CD14-positive monocyte (primary cell): ENCODE measurements around the gene SLC25A26. TPM values are rescaled to one million over a fixed set of nuclear protein-coding genes. Genes with fewer than 3 reads are reported as not detected.

Source experiments
- DNase-seq, 3 donors: peaks; one replicate each; pipeline ENCODE4 v3.0.0-alpha.2; 2011 to 2022
- H2AFZ ChIP-seq: 2 replicates; pipeline ENCODE4 v1.6.0; 2012; ENCODE audit warnings: mild to moderate bottlenecking, low read depth, low read length, inconsistent platforms; ENCODE audit not compliant: insufficient read depth, poor library complexity, severe bottlenecking
- H3K27ac ChIP-seq, 2 donors: 1 replicate in 1 of 2; 2 replicates in 1 of 2; pipeline ENCODE4 v1.5.1; 2012 to 2013; ENCODE audit warnings: low read length in 2 of 2, control low read depth in 1 of 2, inconsistent platforms in 1 of 2, low read depth in 1 of 2, mild to moderate bottlenecking in 1 of 2
- H3K27me3 ChIP-seq, 2 donors: one replicate each; pipeline versions ENCODE4 v1.6.0 to v1.6.1; 2011 to 2013; ENCODE audit warnings: low read length in 2 of 2; ENCODE audit not compliant: control insufficient read depth in 2 of 2, insufficient read depth in 2 of 2
- H3K36me3 ChIP-seq, 2 donors: replicated peaks in 1 of 2; 1 replicate in 1 of 2; 2 replicates in 1 of 2; pipeline versions ENCODE4 v1.5.1 to v1.6.1; 2012 to 2013; ENCODE audit warnings: low read length in 2 of 2, control low read depth in 1 of 2, inconsistent platforms in 1 of 2, mild to moderate bottlenecking in 1 of 2; ENCODE audit not compliant: insufficient read depth in 2 of 2, control insufficient read depth in 1 of 2
- H3K4me1 ChIP-seq, 2 donors: 1 replicate in 1 of 2; 2 replicates in 1 of 2; pipeline versions ENCODE4 v1.5.1 to v1.6.1; 2012 to 2013; ENCODE audit warnings: low read length in 2 of 2, control low read depth in 1 of 2, inconsistent platforms in 1 of 2, mild to moderate bottlenecking in 1 of 2, moderate library complexity in 1 of 2; ENCODE audit not compliant: insufficient read depth in 2 of 2, control insufficient read depth in 1 of 2
- H3K4me2 ChIP-seq: replicated peaks from 2 replicates; pipeline ENCODE3; 2012; ENCODE audit warnings: low read length, moderate library complexity, mild to moderate bottlenecking; ENCODE audit not compliant: poor library complexity, severe bottlenecking; ENCODE audit errors: extremely low read depth
- H3K4me3 ChIP-seq, 3 experiments: fragments of 200-600 bp in 1 of 3; sonication (generic) in 1 of 3; replicated peaks in 1 of 3; 1 replicate in 2 of 3; 2 replicates in 1 of 3; pipeline ENCODE4 v1.5.1; 2011 to 2013; ENCODE audit warnings: low read length in 3 of 3, mild to moderate bottlenecking in 3 of 3, control low read depth in 2 of 3, low read depth in 2 of 3, inconsistent platforms in 1 of 3, moderate library complexity in 1 of 3
- H3K79me2 ChIP-seq: 2 replicates; pipeline ENCODE4 v1.6.0; 2012; ENCODE audit warnings: mild to moderate bottlenecking, control low read depth, inconsistent platforms, low read length, moderate library complexity; ENCODE audit not compliant: insufficient read depth
- H3K9ac ChIP-seq: 2 replicates; pipeline ENCODE4 v1.6.0; 2017; ENCODE audit warnings: low read length, mild to moderate bottlenecking; ENCODE audit not compliant: insufficient read depth, poor library complexity, severe bottlenecking
- H3K9me3 ChIP-seq, 2 donors: replicated peaks in 1 of 2; 1 replicate in 1 of 2; 2 replicates in 1 of 2; pipeline versions ENCODE4 v1.5.1 to v1.6.1; 2012 to 2013; ENCODE audit warnings: low read length in 2 of 2, control low read depth in 1 of 2; ENCODE audit not compliant: control insufficient read depth in 1 of 2, insufficient read depth in 1 of 2
- H4K20me1 ChIP-seq: 2 replicates; pipeline ENCODE4 v1.6.0; 2012; ENCODE audit warnings: mild to moderate bottlenecking, low read length, control low read depth, moderate library complexity; ENCODE audit not compliant: insufficient read depth
- H3K27ac Mint-ChIP-seq, 7 donors: one replicate each; pipeline ENCODE4 v1.8.0; 2020; ENCODE audit warnings: mild to moderate bottlenecking in 7 of 7, mixed read lengths in 7 of 7, moderate library complexity in 6 of 7, inconsistent platforms in 2 of 7
- H3K27me3 Mint-ChIP-seq, 3 donors: one replicate each; pipeline ENCODE4 v1.8.0; 2021 to 2022; ENCODE audit warnings: low read depth in 3 of 3, mild to moderate bottlenecking in 3 of 3, mixed read lengths in 3 of 3, moderate library complexity in 3 of 3, inconsistent platforms in 1 of 3
- H3K36me3 Mint-ChIP-seq, 2 donors: one replicate each; pipeline ENCODE4 v1.8.0; 2020; ENCODE audit warnings: mixed read lengths in 2 of 2, inconsistent platforms in 1 of 2, mild to moderate bottlenecking in 1 of 2
- H3K4me1 Mint-ChIP-seq: one replicate; pipeline ENCODE4 v1.8.0; 2020; ENCODE audit warnings: mild to moderate bottlenecking, mixed read lengths
- H3K4me3 Mint-ChIP-seq, 2 donors: one replicate each; pipeline ENCODE4 v1.8.0; 2020; ENCODE audit warnings: mild to moderate bottlenecking in 2 of 2, mixed read lengths in 2 of 2, moderate library complexity in 1 of 2
- H3K9me3 Mint-ChIP-seq, 7 donors: one replicate each; pipeline ENCODE4 v1.8.0; 2020 to 2022; ENCODE audit warnings: mixed read lengths in 7 of 7, mild to moderate bottlenecking in 6 of 7, moderate library complexity in 6 of 7, inconsistent platforms in 2 of 7
- CTCF ChIP-seq: fragments of 200-600 bp; IDR thresholded peaks from one replicate; pipeline ENCODE4 v1.8.0; 2022; ENCODE audit warnings: antibody characterized with exemption, mild to moderate bottlenecking
- WGBS: methylation state at CpG from one replicate; pipeline ENCODE4 v1.1.5; 2013; ENCODE audit warnings: missing lambda C conversion rate; ENCODE audit not compliant: insufficient coverage; 5-methylcytosine and 5-hydroxymethylcytosine counted together
- intact Hi-C, 2 donors: fragments of 100-400 bp; cut with micrococcal nuclease; formaldehyde crosslinking; loops; one replicate each; pipeline versions ENCODE4 v1.15.0 to v1.15.1; 2023
- polyA plus RNA-seq, 3 donors: library from polyadenylated mRNA; depleted of rRNA in 1 of 3; unstranded in 2 of 3; stranded (reverse) in 1 of 3; fragments of 300-500 nt in 2 of 3; fragments of >200 nt in 1 of 3; fragmentation: Illumina TruSeq in 2 of 3; gene quantifications; 1 replicate in 2 of 3; 2 replicates in 1 of 3; pipeline ENCODE4 v1.2.3, GENCODE V29; 2012 to 2021

The SLC25A26 gene
- polyA plus RNA-seq, 3 donors: 11.6 to 23.0 (median 14.4) TPM

GRCh38 chr3:66381626-66382025, 160.8 kb downstream of the SLC25A26 start:
- Histone ChIP-seq H2AFZ (no peak overlapping the region), H3K4me2 (no peak overlapping the region), H4K20me1 (no peaks in the 10 kb centered on the region), H3K27ac (no peak overlapping the region), H3K27me3 (no peaks in the 10 kb centered on the region), H3K4me1 (no peaks in the 10 kb centered on the region), H3K9ac (no peak overlapping the region), H3K4me3 (no peak overlapping the region), H3K79me2 (no peaks in the 10 kb centered on the region), H3K36me3 (peaks cover 32 to 94% of the 10 kb centered on the region in 2 donors), H3K9me3 (peaks cover 0 to 16% of the 10 kb centered on the region in 2 donors)
- Mint-ChIP-seq H3K4me1 (peaks cover 6% of the 10 kb centered on the region), H3K36me3 (peaks cover 86 to 87% of the 10 kb centered on the region in 2 donors), H3K9me3 (peaks cover 0 to 24% (median 6%) of the 10 kb centered on the region in 7 donors), H3K27ac (no peak overlapping the region), H3K4me3 (no peak overlapping the region), H3K27me3 (peaks cover 0 to 2% (median 0%) of the 10 kb centered on the region in 3 donors)
- no peak for TF ChIP-seq CTCF
- WGBS: 93% methylated on average over 6 of the region's 7 CpGs
- intact Hi-C loops: no loop called here
- no peak for DNase-seq

- H3K36me3 ChIP-seq: peaks cover 32 to 89% of the 10 kb centered on the region in 2 donors
- H3K27ac Mint-ChIP-seq: no peak overlapping the region
- intact Hi-C loops: no loop called here
- no peak overlapping the region for H2AFZ ChIP-seq
- H3K9me3 Mint-ChIP-seq: peaks cover 0 to 24% (median 6%) of the 10 kb centered on the region in 7 donors
- no peak for DNase-seq
- H3K9me3 ChIP-seq: peaks cover 0 to 16% of the 10 kb centered on the region in 2 donors
- no peak for TF ChIP-seq CTCF
- peaks cover 84 to 91% of the 10 kb centered on the region in 2 donors for H3K36me3 Mint-ChIP-seq
- H3K4me2 ChIP-seq: no peak overlapping the region
- no peak overlapping the region for H3K27ac ChIP-seq
- H3K9ac ChIP-seq: no peak overlapping the region
- no peaks in the 10 kb centered on the region for H3K79me2 ChIP-seq
- no peaks in the 10 kb centered on the region for H4K20me1 ChIP-seq
- 95% methylated on average over 10 of the region's 10 CpGs for WGBS
- H3K4me1 Mint-ChIP-seq: peaks cover 6% of the 10 kb centered on the region
- no peaks in the 10 kb centered on the region for H3K4me1 ChIP-seq
- peaks cover 0 to 2% (median 0%) of the 10 kb centered on the region in 3 donors for H3K27me3 Mint-ChIP-seq
- H3K4me3 ChIP-seq: no peak overlapping the region
- no peak overlapping the region for H3K4me3 Mint-ChIP-seq
- no peaks in the 10 kb centered on the region for H3K27me3 ChIP-seq
These were observed 161.3 kb downstream of the SLC25A26 start for GRCh38 chr3:66382142-66382541.
